ENCODE measurements around the gene KAT5.

GRCh38 chr11:65718964-65719492 lies 7.0 kb downstream of the KAT5 start:
- TF ChIP-seq, protein P1, sequence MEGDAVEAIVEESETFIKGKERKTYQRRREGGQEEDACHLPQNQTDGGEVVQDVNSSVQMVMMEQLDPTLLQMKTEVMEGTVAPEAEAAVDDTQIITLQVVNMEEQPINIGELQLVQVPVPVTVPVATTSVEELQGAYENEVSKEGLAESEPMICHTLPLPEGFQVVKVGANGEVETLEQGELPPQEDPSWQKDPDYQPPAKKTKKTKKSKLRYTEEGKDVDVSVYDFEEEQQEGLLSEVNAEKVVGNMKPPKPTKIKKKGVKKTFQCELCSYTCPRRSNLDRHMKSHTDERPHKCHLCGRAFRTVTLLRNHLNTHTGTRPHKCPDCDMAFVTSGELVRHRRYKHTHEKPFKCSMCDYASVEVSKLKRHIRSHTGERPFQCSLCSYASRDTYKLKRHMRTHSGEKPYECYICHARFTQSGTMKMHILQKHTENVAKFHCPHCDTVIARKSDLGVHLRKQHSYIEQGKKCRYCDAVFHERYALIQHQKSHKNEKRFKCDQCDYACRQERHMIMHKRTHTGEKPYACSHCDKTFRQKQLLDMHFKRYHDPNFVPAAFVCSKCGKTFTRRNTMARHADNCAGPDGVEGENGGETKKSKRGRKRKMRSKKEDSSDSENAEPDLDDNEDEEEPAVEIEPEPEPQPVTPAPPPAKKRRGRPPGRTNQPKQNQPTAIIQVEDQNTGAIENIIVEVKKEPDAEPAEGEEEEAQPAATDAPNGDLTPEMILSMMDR (IDR thresholded peaks at IDR 0.05), result no peak
- TF ChIP-seq EZH2 (IDR thresholded peaks at IDR 0.05; ENCODE audit: borderline replicate concordance, insufficient read depth, low read depth, low read length, poor library complexity, severe bottlenecking), result no peak

Data from B cell (primary cell).